Measurements from ENCODE around the gene CLEC2D. TPM values are rescaled to one million over a fixed set of nuclear protein-coding genes. Genes with fewer than 3 reads are reported as not detected.

CLEC2D gene
- total RNA-seq, 1 experiment from 2014 or later, result 1.9 TPM

GRCh38 chr12:9660046-9660445 is 9.5 kb upstream of the CLEC2D start (continued):
- no peak for TF ChIP-seq REST (IDR thresholded peaks at IDR 0.05; ENCODE audit: low read depth)
- no peak for TF ChIP-seq ELF1 (IDR thresholded peaks at IDR 0.05; ENCODE audit: borderline replicate concordance, low read depth)
- TF ChIP-seq EZH2phosphoT487 (IDR thresholded peaks at IDR 0.05; ENCODE audit: borderline replicate concordance), result no peak
- no peak for TF ChIP-seq ZFX (IDR thresholded peaks at IDR 0.05)
- no peak for TF ChIP-seq ZNF274 (IDR thresholded peaks at IDR 0.05; ENCODE audit: low read depth, low read length)
- no peak for TF ChIP-seq POLR2A (IDR thresholded peaks at IDR 0.05; ENCODE audit: borderline replicate concordance, extremely low read depth, insufficient read depth, insufficient read length)
- no peak for TF ChIP-seq EGR1 (IDR thresholded peaks at IDR 0.05; ENCODE audit: low read depth)
- TF ChIP-seq FOSL1 (IDR thresholded peaks at IDR 0.05; ENCODE audit: low read depth), result no peak
- no peak for TF ChIP-seq POLR2AphosphoS5 (IDR thresholded peaks at IDR 0.05; ENCODE audit: low read depth, low read length)
- no peak for TF ChIP-seq RAD21 (IDR thresholded peaks at IDR 0.05; ENCODE audit: low read depth)
- TF ChIP-seq TCF7L2 (IDR thresholded peaks at IDR 0.05; ENCODE audit: borderline replicate concordance, extremely low read depth, insufficient read depth, insufficient read length), result no peak
- no peak for TF ChIP-seq CEBPB (IDR thresholded peaks at IDR 0.05; ENCODE audit: low read depth)

- Histone ChIP-seq H3K79me2 (ENCODE audit: insufficient read depth, low read length) (no peaks in the 10 kb centered on the region), H3K4me3 (replicated peaks in 1 of 2; ENCODE audit: low read depth in 1 of 2, low read length in 2 of 2) (no peak overlapping the region), H3K27me3 (ENCODE audit: insufficient read depth, low read length) (no peaks in the 10 kb centered on the region), H3K4me2 (ENCODE audit: low read length) (no peak overlapping the region), H3K9ac (ENCODE audit: low read length) (no peak overlapping the region), H3K9me2 (ENCODE audit: insufficient read depth) (no peaks in the 10 kb centered on the region), H4K20me1 (ENCODE audit: insufficient read depth) (no peaks in the 10 kb centered on the region), H2AFZ (ENCODE audit: low read depth, low read length, poor library complexity, severe bottlenecking) (no peak overlapping the region), H3K36me3 (ENCODE audit: control insufficient read depth in 1 of 2, insufficient read depth in 2 of 2, low read length in 2 of 2) (no peaks in the 10 kb centered on the region), H3K27ac (ENCODE audit: low read depth, low read length) (no peak overlapping the region), H3K4me1 (ENCODE audit: control insufficient read depth in 1 of 2, insufficient read depth in 2 of 2, low read length in 2 of 2) (no peaks in the 10 kb centered on the region), H3K9me3 (ENCODE audit: control insufficient read depth in 1 of 2, insufficient read depth in 1 of 2, low read depth in 1 of 2, low read length in 2 of 2) (no peaks in the 10 kb centered on the region)
- no TSS peak for BruUV-seq (replicated peaks)
- DNase-seq (ENCODE audit: low read depth, low spot score), result no peak
- intact Hi-C loops (cut with micrococcal nuclease), result no loop called here
- ATAC-seq, result no peak
- TF ChIP-seq CTCF (IDR thresholded peaks at IDR 0.05 in 2 of 3, conservative IDR thresholded peaks at IDR 0.05 in 1 of 3; ENCODE audit: borderline replicate concordance in 1 of 3, insufficient read depth in 1 of 3, low read depth in 2 of 3, low read length in 2 of 3), result no peak
- no peak for TF ChIP-seq EZH2 (IDR thresholded peaks at IDR 0.05)
- RAD21 ChIA-PET (ENCODE audit: low non-redundant PET in 1 of 2, low total read pairs in 2 of 2, uncharacterized antibody in 2 of 2, unreplicated experiment in 2 of 2), result no interaction called here
- POLR2A ChIA-PET, result no interaction called here
- CTCF ChIA-PET, result interaction anchor here (0.7 kb wide), 1 partner anchor 46 kb away, joined by 3 read pairs; no protein-coding TSS in a partner anchor
Measured at GRCh38 chr12:9661720-9662119, 7.8 kb upstream of the CLEC2D start.
